Mucosa of stomach (tissue), 1 donor: ENCODE results near the gene NR1D2.
"Not testable (repeated sequence)": the region's sequence is repeated elsewhere in the genome, so short reads cannot be mapped to it uniquely, and the experiment has no call there.

Experiments
- H3K27me3 ChIP-seq: one replicate; pipeline ENCODE4 v1.7.0; 2013; ENCODE audit warnings: mild to moderate bottlenecking, low read length; ENCODE audit not compliant: control insufficient read depth, insufficient read depth
- H3K36me3 ChIP-seq: one replicate; pipeline ENCODE4 v1.7.0; 2013; ENCODE audit warnings: low read length; ENCODE audit not compliant: control insufficient read depth, insufficient read depth
- H3K4me1 ChIP-seq: one replicate; pipeline ENCODE4 v1.7.0; 2013; ENCODE audit warnings: mild to moderate bottlenecking, low read length; ENCODE audit not compliant: control insufficient read depth, insufficient read depth
- H3K4me3 ChIP-seq: one replicate; pipeline ENCODE4 v1.7.0; 2013; ENCODE audit warnings: low read length
- H3K9ac ChIP-seq: one replicate; pipeline ENCODE4 v1.7.0; 2013; ENCODE audit warnings: mild to moderate bottlenecking, low read length, moderate library complexity
- H3K9me3 ChIP-seq: one replicate; pipeline ENCODE4 v1.7.0; 2013; ENCODE audit warnings: mild to moderate bottlenecking, low read length, moderate library complexity; ENCODE audit not compliant: control insufficient read depth
- donor health status: Pancreatic carcinoma.

The NR1D2 gene

DNA sequence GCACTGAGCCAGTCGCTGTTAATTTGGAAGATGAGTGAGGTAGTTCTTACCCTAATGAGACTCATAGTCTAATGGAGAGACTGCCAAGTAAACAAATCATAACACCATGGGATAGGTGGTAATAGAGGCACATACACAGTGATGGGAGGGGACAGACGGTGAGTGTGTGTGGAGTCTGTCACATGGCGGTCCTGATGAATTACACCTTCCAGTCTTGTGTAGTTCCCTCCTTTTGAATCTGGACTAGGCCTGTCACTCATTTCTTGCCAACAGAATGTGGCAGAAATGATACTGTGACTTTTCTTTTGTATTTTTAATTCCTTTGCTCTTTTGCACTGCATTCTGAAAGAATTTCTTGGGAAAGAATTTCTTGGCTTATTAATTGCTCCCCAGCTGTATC is 78.1 kb downstream of the NR1D2 start:
- H3K9ac ChIP-seq: no peak overlapping the region
- no peaks in the 10 kb centered on the region for H3K27me3 ChIP-seq
- H3K36me3 ChIP-seq: no peaks in the 10 kb centered on the region
- H3K9me3 ChIP-seq: no peaks in the 10 kb centered on the region
- no peak overlapping the region for H3K4me3 ChIP-seq
- no peaks in the 10 kb centered on the region for H3K4me1 ChIP-seq

DNA sequence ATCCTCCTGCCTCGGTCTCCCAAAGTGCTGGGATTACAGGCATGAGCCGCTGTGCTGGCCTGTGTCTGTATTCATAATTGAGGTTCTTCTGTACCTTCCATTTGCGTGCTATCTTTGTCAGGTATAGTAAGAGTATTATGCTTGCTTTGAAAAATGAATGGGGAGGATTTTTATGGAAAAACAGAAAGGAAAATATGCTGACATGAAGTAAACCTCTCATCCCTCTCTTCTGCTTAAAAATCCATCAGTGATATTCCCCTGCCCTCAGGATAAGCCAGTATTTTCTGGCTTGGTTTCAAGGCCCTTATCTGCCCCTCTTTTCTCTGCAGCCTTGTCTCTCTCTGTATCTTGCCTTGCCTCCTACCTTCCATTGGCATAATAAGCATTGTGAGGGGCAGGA is 80.7 kb downstream of the NR1D2 start:
- Histone ChIP-seq H3K4me3 (no peak overlapping the region), H3K4me1 (no peaks in the 10 kb centered on the region), H3K9ac (no peak overlapping the region), H3K36me3 (no peaks in the 10 kb centered on the region), H3K9me3 (no peaks in the 10 kb centered on the region), H3K27me3 (no peaks in the 10 kb centered on the region)

DNA sequence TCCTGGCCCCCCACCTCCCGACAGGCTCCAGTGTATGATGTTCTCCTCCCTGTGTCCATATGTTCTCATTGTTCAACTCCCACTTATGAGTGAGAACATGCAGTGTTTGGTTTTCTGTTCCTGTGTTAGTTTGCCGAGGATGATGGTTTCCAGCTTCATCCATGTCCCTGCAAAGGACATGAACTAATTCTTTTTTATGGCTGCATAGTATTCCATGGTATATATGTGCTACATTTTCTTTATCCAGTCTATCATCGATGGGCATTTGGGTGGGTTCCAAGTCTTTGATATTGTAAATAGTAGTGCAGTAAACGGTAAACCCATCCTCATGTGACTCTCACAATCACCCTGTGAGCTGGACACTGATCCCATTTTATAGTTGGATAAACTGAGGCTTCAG is 81.6 kb downstream of the NR1D2 start:
- H3K4me1 ChIP-seq, H3K4me3 ChIP-seq, H3K9ac ChIP-seq, H3K36me3 ChIP-seq, H3K9me3 ChIP-seq, H3K27me3 ChIP-seq: not testable (repeated sequence)

DNA sequence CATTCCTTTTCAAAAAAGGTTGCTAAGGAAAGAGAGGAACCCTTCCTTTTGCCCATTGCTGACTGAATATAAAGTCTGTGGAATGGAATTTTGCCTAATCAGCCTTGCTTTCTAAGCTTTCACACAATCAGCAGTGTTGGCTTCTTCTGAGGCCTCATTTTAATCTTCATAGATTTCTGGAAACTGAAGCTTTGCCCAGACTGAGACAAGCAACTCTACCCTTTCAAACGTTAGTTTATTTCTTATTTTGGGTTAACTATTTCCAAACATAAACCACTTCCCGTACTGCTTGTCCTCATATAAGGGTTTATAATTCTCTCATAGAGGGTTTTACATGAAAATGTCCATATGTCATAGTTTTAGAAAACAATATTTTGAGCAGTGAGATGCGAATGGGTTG is 82.9 kb downstream of the NR1D2 start:
- Histone ChIP-seq H3K36me3 (no peaks in the 10 kb centered on the region), H3K4me3 (no peak overlapping the region), H3K4me1 (no peaks in the 10 kb centered on the region), H3K9ac (no peak overlapping the region), H3K9me3 (no peaks in the 10 kb centered on the region), H3K27me3 (no peaks in the 10 kb centered on the region)
